Heart left ventricle (tissue), 16 donors: ENCODE data around the gene NAALADL2. TPM values are rescaled to one million over a fixed set of nuclear protein-coding genes. Genes with fewer than 3 reads are reported as not detected.

Experiments
- ATAC-seq, 4 donors: fragments of 200-7000 bp; cut with Tn5 transposase; one replicate each; pipeline ENCODE4 v1.9.1; 2020 to 2022; ENCODE audit warnings: moderate library complexity in 4 of 4, mild to moderate bottlenecking in 3 of 4, moderate number of reproducible peaks in 1 of 4
- DNase-seq, 5 donors: peaks; one replicate each; pipeline ENCODE4 v3.0.0-alpha.2; 2020
- H3K27ac ChIP-seq, 12 donors: fragments of 200-600 bp; sonication (generic) in 4 of 12; one replicate each; pipeline versions ENCODE4 v1.5.0 to v1.8.0; 2016 to 2022; ENCODE audit warnings: mild to moderate bottlenecking in 2 of 12
- H3K27me3 ChIP-seq, 9 donors: fragments of 200-600 bp; sonication (generic) in 2 of 9; one replicate each; pipeline versions ENCODE4 v1.5.1 to v1.8.0; 2016 to 2022; ENCODE audit warnings: mild to moderate bottlenecking in 3 of 9
- H3K36me3 ChIP-seq, 9 donors: fragments of 200-600 bp; sonication (generic) in 2 of 9; one replicate each; pipeline versions ENCODE4 v1.5.0 to v1.8.0; 2018 to 2022; ENCODE audit warnings: mild to moderate bottlenecking in 2 of 9
- H3K4me1 ChIP-seq, 12 donors: fragments of 200-600 bp; sonication (generic) in 4 of 12; one replicate each; pipeline versions ENCODE4 v1.5.0 to v1.8.0; 2016 to 2022; ENCODE audit warnings: mild to moderate bottlenecking in 3 of 12
- H3K4me3 ChIP-seq, 12 donors: fragments of 200-600 bp; sonication (generic) in 4 of 12; one replicate each; pipeline versions ENCODE4 v1.5.0 to v1.8.0; 2017 to 2022; ENCODE audit warnings: mild to moderate bottlenecking in 9 of 12, moderate library complexity in 4 of 12
- H3K9me3 ChIP-seq, 12 donors: fragments of 200-600 bp; sonication (generic) in 4 of 12; one replicate each; pipeline versions ENCODE4 v1.5.0 to v1.8.0; 2016 to 2022; ENCODE audit warnings: mild to moderate bottlenecking in 1 of 12
- CTCF ChIP-seq, 12 donors: fragments of 200-600 bp; sonication (generic) in 4 of 12; IDR thresholded peaks; one replicate each; pipeline versions ENCODE4 v1.5.0 to v1.8.0; 2018 to 2022; ENCODE audit warnings: antibody characterized with exemption in 12 of 12, mild to moderate bottlenecking in 5 of 12
- POLR2A ChIP-seq, 2 donors: fragments of 450-650 bp; IDR thresholded peaks; one replicate each; pipeline ENCODE4 v1.6.1; 2017; ENCODE audit warnings: antibody characterized with exemption in 2 of 2, mild to moderate bottlenecking in 2 of 2, moderate library complexity in 2 of 2
- WGBS, 4 donors: extraction: QIAGEN DNeasy Blood & Tissue Kit in 2 of 4; methylation state at CpG; one replicate each; pipeline versions ENCODE4 v1.1.5 to v1.1.7; 2013 to 2018; 5-methylcytosine and 5-hydroxymethylcytosine counted together
- intact Hi-C, 10 donors: fragments of 100-400 bp; cut with DNase I; formaldehyde crosslinking; loops; one replicate each; pipeline versions ENCODE4 v1.11.1 to v1.14.2; 2022
- polyA plus RNA-seq, 2 donors: library from polyadenylated mRNA; stranded (reverse); fragments of 200-250 nt; gene quantifications; one replicate each; pipeline ENCODE4 v1.2.3, GENCODE V29; 2013
- total RNA-seq, 9 donors: library from RNA; depleted of rRNA in 2 of 9; stranded (reverse); fragments of >200 nt in 2 of 9; fragmentation: NEBNext Ultra II Directional in 3 of 9; extraction: Animal tissue kit (Norgen Biotek cat#: 25700) in 3 of 9; gene quantifications; one replicate each; pipeline versions ENCODE4 v1.1.0 to v1.2.4, GENCODE V29; 2016 to 2023
- donor health status: ischemic (EF 13 %, LVEDD 7.1; RV severe dilation, severe dysfunction).
- donor health status: healthy with polysubstance abuse.
- donor health status: DM: no; HTN: yes; CAD: no.
- donor health status: DM: no; HTN: no; CAD: no.
- donor health status: ischemic (EF 25% LVEDD 6.9; RV normal size, moderate dysfunction).
- donor health status: ischemic (EF 25% LVEDD 5.7; RV mildly dilated, moderate dysfunction).
- donor health status: healthy.
- donor health status: DM: yes; HTN: yes; CAD: no.
- donor health status: ischemic (EF 35%, LVEDD 5.7; RV mildly dilated, moderate dysfunction).
- donor health status: nonischemic (EF 11% LVEDD 7.7; RV severe dilation, severe dysfunction).
- donor health status: DM: yes; HTN: yes; CAD: no.
- donor health status: PGD.
- donor health status: ischemic (EF 29% LVEDD 5.4; RV normal size, mild dysfunction).
- donor health status: nonischemic (EF 23%, LVEDD 6.1; RV moderate dilation, normal function).

Gene NAALADL2
- total and polyA plus RNA-seq, 11 donors = 0.23 to 8.5 (median 3.0) TPM

GRCh38 chr3:174959556-174960065 is 100.5 kb downstream of the NAALADL2 start:
- intact Hi-C loops = no loop called here
- H3K27ac ChIP-seq = no peak overlapping the region
- H3K9me3 ChIP-seq = no peaks in the 10 kb centered on the region
- H3K4me1 ChIP-seq = peaks cover 0 to 20% (median 0%) of the 10 kb centered on the region in 12 donors
- no peak for DNase-seq
- H3K27me3 ChIP-seq = no peaks in the 10 kb centered on the region
- no peak for ATAC-seq
- TF ChIP-seq POLR2A (IDR thresholded peaks at IDR 0.05) (no peak), CTCF (IDR thresholded peaks at IDR 0.05) (no peak)
- no peak overlapping the region for H3K4me3 ChIP-seq
- H3K36me3 ChIP-seq = no peaks in the 10 kb centered on the region
- WGBS, 4 donors = 66 to 72% (median 69%) methylated on average over 4 of the region's 4 CpGs

GRCh38 chr3:174960898-174961297 is 101.8 kb downstream of the NAALADL2 start:
- no peaks in the 10 kb centered on the region for H3K27me3 ChIP-seq
- H3K4me3 ChIP-seq = no peak overlapping the region
- WGBS, 4 donors = 91 to 98% (median 93%) methylated on average over 1 of the region's 1 CpG
- H3K4me1 ChIP-seq = peaks cover 0 to 20% (median 0%) of the 10 kb centered on the region in 12 donors
- no peaks in the 10 kb centered on the region for H3K9me3 ChIP-seq
- ATAC-seq = no peak
- H3K36me3 ChIP-seq = no peaks in the 10 kb centered on the region
- TF ChIP-seq POLR2A (IDR thresholded peaks at IDR 0.05) (no peak), CTCF (IDR thresholded peaks at IDR 0.05) (no peak)
- intact Hi-C loops = no loop called here
- DNase-seq = no peak
- H3K27ac ChIP-seq = no peak overlapping the region

- no peak for TF ChIP-seq CTCF (IDR thresholded peaks at IDR 0.05)
- TF ChIP-seq POLR2A (IDR thresholded peaks at IDR 0.05) = no peak
- H3K4me3 ChIP-seq = no peak overlapping the region
- DNase-seq (no peak), ATAC-seq (no peak)
- peaks cover 0 to 16% (median 5%) of the 10 kb centered on the region in 12 donors for H3K9me3 ChIP-seq
- no peaks in the 10 kb centered on the region for H3K36me3 ChIP-seq
- H3K4me1 ChIP-seq = no peaks in the 10 kb centered on the region
- H3K27ac ChIP-seq = no peak overlapping the region
- WGBS, 4 donors = 91 to 96% (median 93%) methylated on average over 5 of the region's 5 CpGs
- H3K27me3 ChIP-seq = no peaks in the 10 kb centered on the region
- intact Hi-C loops = no loop called here
Measured at GRCh38 chr3:174973465-174973864, 114.3 kb downstream of the NAALADL2 start.

- Histone ChIP-seq H3K4me1 (no peaks in the 10 kb centered on the region), H3K9me3 (no peaks in the 10 kb centered on the region), H3K4me3 (no peak overlapping the region), H3K36me3 (no peaks in the 10 kb centered on the region), H3K27me3 (no peaks in the 10 kb centered on the region), H3K27ac (no peak overlapping the region)
- TF ChIP-seq CTCF (IDR thresholded peaks at IDR 0.05) (no peak), POLR2A (IDR thresholded peaks at IDR 0.05) (no peak)
- ATAC-seq (no peak), DNase-seq (no peak)
- intact Hi-C loops = no loop called here
Measured at GRCh38 chr3:174986685-174987084, 127.6 kb downstream of the NAALADL2 start.
